HG02798 (cell line): ENCODE results near the gene PPIG.
"Not testable (repeated sequence)": the region's sequence is repeated elsewhere in the genome, so short reads cannot be mapped to it uniquely, and the experiment has no call there.

ENCODE experiments used
- ATAC-seq: cut with Tn5 transposase; IDR thresholded peaks from one replicate; pipeline ENCODE4 v1.9.1; 2021; ENCODE audit warnings: mild to moderate bottlenecking; ENCODE audit not compliant: unreplicated experiment, poor library complexity

Gene PPIG

DNA sequence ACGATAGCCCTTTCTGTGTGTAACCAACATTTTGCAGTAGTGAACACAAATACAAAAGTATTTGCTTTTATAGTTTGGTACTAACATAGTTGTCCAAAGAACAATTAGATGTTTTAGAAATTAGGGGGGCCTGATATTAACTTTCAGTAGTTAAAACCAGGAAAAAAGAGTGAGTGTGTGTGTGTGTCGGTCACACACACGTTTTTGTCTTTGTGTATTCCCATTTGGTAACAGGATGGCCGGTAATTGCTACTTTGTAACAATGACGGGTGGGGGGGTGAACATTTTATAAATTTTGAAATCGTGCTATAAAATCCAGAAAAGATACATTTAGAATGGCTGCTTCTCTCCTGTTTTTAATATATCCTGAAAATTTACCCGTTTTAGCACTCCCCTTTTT is 1.5 kb downstream of the PPIG start:
- no peak for ATAC-seq

DNA sequence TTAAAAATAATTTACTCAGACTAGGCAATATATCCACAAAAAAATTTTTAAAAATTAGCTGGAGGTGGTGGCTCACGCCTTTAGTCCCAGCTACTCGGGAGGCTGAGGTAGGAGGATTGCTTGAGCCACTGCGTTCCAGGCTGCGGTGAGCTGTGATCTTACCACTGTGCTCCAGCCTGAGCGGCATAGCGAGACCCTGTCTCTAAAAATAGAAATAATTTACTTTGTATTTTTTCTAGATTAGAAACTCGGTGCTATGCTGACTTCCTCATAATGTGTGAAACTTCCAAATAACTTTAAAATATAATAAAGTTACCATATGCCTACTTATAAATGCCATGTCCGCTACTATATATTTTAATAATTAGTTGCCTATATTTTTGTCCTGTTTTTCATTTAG is 6.7 kb downstream of the PPIG start:
- no peak for ATAC-seq

DNA sequence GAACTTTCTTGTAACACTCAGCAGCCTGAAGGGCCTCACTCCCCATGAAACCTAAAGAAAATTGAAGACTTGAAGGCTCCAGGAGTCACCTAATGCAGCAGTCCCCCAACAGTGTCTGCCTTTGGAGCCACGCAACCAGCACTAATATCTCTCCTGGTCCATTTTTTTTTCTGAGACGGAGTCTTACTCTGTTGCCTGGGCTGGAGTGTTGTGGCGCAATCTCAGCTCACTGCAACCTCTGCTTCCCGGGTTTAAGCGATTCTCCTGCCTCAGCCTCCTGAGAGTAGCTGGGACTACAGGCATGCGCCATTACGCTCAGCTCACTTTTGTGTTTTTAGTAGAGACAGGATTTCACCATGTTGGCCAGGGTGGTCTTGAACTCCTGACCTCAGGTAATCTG is 12.4 kb downstream of the PPIG start:
- ATAC-seq = not testable (repeated sequence)

DNA sequence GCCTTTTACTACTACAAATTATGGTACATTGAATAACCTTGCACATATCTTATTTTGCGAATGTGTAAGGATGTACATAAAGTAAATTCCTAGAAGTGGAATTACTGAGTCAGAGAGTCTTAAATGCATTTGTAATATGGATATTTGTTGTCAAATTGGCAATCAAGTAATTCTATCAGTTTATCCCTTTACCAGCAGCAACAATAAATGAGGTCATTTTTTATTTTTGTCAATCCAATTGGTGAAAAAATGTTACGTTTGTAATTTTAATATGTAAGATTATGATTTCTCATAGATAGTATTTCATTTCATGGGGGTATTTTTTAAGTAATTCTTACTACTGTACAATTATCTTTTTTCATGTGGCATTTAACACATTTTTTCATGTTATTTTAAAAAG is 14.8 kb downstream of the PPIG start:
- no peak for ATAC-seq

DNA sequence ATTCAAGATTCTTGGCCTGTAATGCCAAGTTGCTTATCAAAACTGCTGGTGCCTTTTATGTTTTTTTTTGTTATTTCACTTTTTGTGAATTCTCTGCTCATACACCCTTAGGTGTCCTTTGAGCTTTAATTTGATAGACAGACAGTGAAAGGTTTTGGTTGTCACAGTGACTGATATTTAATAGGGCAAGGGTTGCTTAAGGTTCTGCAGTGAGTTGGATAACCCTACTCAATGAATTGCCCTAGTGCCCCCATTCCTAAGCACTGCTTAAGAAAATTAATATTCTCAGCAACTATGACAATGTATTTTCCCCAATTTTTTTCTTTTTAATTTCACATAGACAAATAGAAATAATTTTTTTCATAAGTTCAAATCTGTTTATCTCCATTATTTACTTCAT is 15.4 kb downstream of the PPIG start:
- ATAC-seq = no peak

DNA sequence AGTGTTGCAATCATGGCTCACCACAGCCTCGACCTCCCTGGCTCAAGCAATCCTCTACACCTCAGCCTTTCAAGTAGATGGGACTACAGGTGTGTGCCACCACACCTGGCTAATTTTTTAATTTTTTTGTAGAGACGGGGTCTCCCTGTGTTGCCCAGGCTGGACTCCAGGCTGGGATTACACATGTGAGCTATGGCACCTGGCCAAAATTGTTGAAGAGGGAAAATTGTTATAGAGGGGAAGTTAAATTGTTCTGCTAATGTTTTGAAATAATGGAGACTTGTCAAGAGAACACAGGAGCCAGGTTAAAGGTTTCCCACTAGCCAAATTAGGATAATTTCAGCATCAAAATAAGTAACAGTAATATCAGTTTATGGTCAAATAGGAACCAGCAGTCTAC is 25.1 kb downstream of the PPIG start:
- no peak for ATAC-seq

DNA sequence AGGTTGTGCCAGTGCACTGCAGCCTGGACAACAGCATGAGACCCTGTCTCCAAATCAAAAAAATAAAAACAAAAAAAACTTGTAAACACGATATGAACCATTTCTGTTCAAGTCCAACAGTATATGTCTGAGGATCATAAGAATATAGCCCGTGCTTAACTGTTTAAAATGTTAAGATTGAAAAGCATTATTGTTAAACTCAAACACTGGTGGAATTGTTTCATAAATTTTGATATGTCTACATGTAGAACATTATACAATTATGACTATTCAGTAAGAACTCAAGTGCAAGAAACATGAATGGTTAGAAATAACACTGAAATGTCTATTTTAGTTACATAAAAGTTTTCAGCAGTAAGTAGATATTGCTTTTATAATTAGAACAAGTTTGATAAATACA is 29.7 kb downstream of the PPIG start:
- no peak for ATAC-seq

DNA sequence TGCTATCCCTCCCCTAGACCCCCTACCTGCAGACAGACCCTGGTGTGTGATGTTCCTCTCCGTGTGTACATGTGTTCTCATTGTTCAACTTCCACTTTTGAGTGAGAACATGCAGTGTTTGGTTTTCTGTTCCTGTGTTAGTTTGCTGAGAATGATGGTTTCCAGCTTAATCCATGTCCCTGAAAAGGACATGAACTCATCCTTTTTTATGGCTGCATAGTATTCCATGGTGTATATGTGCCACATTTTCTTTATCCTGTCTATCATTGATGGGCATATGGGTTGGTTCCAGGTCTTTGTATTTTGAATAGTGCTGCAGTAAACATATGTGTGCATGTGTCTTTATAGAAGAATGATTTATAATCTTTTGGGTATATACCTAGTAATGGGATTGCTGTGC is 31.8 kb downstream of the PPIG start:
- ATAC-seq = not testable (repeated sequence)

DNA sequence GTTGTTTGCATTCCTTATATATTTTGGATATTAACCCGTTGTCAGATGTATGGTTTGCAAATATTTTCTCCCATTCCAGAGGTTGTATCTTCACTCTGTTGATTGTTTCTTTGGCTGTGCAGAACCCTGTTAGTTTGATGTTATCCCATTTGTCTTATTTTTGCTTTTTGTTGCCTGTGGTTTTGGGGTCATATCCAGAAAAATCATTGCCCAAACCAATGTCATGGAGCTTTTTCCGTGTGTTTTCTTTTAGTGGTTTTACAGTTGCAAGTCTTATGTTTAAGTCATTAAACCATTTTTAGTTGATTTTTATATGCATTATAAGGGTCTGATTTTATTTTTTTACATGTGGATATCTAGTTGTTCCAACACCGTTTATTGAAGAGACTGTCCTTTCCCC is 35.8 kb downstream of the PPIG start:
- no peak for ATAC-seq

DNA sequence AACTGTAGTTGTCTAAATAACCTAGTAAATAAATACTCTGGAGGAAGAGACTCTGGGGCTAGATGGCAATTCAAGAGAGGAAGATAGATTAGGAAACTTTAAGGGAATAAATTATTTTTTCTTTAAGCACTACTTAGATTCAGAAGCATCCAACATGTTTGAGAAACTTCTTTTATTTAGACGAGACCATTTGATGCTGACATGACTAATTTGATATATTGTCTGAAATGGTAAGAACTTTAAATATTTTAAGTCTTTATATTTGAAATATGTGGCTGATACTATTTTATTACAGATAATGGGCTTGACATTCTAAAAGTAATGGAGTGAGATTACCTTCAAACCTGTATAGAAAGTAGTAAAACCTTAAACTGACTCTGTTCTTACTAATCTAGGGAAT is 36.4 kb downstream of the PPIG start:
- no peak for ATAC-seq

DNA sequence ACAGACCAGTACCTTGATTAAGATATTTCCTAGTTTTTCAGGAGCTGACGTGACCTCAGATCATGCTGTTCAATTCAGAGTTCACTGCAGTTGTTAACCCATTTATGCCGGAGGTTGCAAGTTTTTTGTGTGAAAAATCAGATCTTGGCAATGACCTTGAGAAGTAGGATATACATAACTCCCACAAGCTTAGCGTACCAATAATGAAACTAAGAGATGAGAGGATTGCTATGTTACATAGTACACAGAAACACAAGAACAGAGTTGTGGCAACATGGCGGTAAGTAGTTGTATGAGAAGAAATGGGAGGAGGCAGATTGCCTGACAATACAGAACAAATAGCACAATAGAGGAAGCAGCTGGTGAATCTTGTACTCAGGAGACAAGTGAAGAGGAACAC is 39.1 kb downstream of the PPIG start:
- no peak for ATAC-seq

- no peak for ATAC-seq
Measured at GRCh38 chr2:169625781-169626180, 41.6 kb downstream of the PPIG start.

DNA sequence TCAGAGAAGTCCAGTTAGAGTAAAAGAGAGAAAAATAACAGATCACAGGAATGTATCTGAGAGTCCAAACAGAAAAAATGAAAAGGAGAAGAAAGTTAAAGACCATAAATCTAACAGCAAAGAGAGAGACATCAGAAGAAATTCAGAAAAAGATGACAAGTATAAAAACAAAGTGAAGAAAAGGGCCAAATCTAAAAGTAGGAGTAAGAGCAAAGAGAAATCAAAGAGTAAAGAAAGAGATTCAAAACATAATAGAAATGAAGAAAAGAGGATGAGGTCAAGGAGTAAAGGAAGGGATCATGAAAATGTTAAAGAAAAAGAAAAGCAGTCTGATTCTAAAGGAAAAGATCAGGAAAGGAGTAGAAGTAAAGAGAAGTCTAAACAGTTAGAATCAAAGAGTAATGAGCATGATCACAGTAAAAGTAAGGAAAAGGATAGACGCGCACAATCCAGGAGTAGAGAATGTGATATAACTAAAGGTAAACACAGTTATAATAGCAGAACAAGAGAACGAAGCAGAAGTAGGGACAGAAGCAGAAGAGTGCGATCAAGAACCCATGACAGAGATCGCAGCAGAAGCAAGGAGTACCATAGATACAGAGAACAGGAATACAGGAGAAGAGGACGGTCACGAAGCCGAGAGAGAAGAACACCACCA is 52.4 kb downstream of the PPIG start:
- no peak for ATAC-seq

- no peak for ATAC-seq
Measured at GRCh38 chr2:169637620-169638019, 53.5 kb downstream of the PPIG start.

GRCh38 chr2:169640104-169640503 is 56.0 kb downstream of the PPIG start:
- ATAC-seq = no peak

- no peak for ATAC-seq
Measured at GRCh38 chr2:169641464-169641863, 57.3 kb downstream of the PPIG start.

- ATAC-seq = no peak
Measured at GRCh38 chr2:169644173-169644572, 60.0 kb downstream of the PPIG start.

DNA sequence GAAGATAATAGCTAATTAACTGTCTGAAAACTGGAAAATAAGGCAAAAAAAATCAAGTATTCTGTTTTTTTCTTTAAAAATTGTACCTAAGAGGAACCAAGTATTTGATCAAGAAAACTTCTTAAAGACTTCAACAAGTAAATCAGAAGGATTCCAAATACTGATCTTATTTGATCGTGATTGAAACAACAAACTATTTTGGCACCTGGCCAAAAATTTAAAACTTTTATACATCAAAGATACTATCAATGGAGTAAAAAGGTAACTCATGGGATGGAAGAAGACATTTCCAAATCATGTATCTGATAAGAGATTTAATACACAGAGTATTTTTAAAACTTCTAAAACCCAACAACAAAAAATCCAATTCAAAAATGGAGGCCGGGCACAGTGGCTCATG is 63.3 kb downstream of the PPIG start:
- ATAC-seq = no peak

DNA sequence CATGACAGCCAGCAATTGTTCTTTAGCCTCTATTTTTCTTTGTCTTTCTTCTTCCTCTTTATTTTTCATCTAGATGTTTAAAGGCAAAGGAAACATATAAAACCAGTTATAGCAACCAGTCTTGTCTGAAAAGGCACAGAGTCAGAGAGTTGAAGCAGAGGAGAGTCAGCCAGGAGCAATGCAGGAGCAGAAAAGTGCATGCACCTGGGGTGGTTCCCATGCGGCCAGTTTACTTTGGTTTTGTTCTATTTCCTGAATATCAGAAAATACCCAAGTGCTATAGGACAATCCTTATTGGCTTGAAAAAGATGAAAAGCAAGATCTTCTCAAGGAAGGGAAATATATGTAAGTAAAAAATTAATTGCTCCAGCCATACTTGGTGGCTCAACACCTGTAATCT is 65.1 kb downstream of the PPIG start:
- no peak for ATAC-seq

DNA sequence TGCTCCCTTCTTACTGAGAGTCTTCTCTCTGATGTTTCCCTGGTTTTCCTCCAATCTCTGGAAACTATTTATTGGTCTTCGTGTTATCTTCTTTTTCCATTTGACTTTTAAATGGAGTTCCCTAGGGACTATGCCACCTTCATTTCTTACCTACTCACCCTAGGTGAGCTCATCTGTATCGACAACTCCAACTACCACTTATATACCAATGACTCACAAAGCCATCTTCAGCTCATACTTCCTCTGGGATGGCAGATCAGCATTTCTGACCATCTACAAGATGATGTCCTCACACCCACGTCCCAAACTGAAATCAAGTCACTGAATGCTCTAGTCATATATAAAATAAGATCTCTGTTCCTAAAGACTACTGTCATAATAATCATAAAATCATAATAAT is 69.5 kb downstream of the PPIG start:
- ATAC-seq = no peak

DNA sequence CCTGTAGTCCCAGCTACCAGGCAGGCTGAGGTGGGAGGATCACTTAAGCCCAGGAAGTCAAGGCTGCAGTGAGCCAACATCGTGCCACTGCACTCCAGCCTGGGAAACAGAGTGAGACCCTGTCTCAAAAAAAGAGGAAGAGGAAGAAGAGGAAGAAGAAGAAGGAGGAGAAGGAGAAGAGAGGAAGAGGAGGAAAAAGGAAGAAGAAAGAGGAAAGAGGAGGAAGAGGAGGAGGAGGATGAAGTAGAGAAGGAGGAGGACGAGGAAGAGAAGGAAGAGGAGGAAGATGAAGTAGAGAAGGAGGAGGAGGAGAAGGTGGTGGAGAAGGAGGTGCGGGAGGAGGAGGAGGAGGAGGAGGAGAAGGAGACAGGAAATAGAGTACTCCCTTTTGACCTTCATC is 72.0 kb downstream of the PPIG start:
- no peak for ATAC-seq

- ATAC-seq = no peak
Measured at GRCh38 chr2:169658877-169659276, 74.7 kb downstream of the PPIG start.

- ATAC-seq = no peak
Measured at GRCh38 chr2:169659320-169659719, 75.2 kb downstream of the PPIG start.
